SW480 (cell line): ENCODE results near the gene MRM1.
"Not testable (repeated sequence)": the region's sequence is repeated elsewhere in the genome, so short reads cannot be mapped to it uniquely, and the experiment has no call there.

Source experiments
- DNase-seq: peaks from one replicate; pipeline ENCODE4 v3.0.0-alpha.2; 2016; ENCODE audit warnings: low spot score

The MRM1 gene

DNA sequence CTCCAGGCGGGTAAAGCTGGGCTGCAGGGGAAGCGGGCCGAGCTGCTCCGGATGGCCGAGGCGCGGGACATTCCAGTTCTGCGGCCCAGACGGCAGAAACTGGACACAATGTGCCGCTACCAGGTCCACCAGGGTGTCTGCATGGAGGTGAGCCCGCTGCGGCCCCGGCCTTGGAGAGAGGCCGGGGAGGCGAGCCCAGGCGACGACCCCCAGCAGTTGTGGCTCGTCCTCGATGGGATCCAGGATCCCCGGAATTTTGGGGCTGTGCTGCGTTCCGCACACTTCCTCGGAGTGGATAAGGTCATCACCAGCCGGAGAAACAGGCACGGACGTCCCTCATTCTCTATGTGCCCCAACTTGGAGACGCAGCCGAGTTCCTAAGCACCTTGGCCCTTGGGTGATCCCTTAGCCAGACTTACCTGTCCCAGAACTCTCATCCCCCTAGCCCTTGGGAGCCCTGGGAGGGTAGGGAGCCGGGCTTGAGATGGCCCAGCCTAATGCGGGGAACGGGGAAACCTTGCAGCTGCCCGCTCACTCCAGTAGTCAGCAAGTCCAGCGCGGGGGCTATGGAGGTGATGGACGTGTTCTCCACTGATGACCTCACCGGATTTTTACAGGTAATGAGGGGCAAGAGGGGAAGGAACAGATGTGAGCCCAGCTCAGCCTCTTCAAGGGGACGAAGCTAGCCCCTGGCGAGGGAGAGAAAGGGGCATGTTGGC lies 806 bp downstream of the MRM1 start:
- peak; percentile 33 for DNase-seq

DNA sequence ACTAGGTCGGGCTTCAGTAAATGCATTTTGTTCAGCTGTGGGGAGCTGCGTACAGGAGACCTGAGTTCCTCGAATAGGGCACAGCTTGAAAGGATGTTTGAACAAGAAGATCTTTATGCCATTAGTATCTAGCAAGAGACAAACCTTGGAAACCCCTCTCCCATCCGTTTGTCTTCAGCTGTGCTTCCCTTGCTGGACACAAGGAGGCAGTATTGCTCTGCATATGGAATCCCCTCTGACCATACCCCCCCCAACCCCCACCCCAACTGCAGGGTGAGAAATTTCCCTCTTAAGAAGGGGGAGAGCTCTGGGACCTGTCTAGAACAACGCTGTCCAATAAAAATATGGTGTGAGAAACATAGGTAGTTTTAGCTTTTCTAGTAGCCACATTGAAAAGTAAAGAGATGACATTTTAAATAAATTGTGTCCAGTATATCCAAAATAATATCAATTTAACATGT lies 1.6 kb downstream of the MRM1 start:
- peak; percentile 66 for DNase-seq

DNA sequence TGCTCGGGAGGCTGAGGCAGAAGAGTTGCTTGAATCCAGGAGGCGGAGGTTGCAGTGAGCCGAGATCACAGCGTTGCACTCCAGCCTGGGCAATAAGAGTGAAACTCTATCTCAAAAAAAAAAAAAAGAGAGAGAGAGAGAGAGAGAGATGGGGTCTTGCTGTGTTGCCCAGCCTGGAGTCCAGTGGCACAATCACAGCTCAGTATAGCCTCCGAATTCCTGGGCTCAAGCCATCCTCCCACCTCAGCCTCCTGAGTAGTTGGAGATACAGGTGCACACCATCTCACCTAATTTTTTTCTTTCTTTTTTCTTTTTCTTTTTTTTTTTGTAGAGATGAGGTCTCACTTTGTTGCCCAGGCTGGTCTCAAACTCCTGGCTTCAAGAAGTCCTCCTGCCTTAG lies 3.6 kb downstream of the MRM1 start:
- DNase-seq, result not testable (repeated sequence)

DNA sequence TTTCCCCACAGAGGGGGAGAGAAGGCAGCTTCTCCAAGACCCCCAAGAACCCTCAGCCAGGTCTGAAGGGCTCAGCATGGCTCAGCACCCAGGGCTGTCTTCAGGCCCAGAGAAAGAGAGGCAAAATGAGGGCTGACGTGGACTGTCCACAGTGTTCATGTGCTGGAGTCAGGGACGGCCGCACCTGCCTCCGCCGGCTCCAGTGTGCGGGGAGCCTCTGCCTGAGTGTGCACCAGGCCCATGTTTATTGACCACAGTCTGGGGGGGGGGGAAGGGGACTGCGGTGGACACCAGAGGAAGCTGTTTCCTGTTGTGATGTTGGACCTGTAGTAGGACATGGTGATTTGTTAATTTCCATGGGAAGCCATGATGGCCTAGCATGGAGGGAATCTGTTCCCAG lies 6.9 kb downstream of the MRM1 start:
- peak; percentile 46 for DNase-seq

- DNase-seq, result peak; percentile 78
These were observed 7.6 kb downstream of the MRM1 start for GRCh38 chr17:36608794-36609497.

- no peak for DNase-seq
These were observed 8.1 kb downstream of the MRM1 start for GRCh38 chr17:36609498-36609862.

DNA sequence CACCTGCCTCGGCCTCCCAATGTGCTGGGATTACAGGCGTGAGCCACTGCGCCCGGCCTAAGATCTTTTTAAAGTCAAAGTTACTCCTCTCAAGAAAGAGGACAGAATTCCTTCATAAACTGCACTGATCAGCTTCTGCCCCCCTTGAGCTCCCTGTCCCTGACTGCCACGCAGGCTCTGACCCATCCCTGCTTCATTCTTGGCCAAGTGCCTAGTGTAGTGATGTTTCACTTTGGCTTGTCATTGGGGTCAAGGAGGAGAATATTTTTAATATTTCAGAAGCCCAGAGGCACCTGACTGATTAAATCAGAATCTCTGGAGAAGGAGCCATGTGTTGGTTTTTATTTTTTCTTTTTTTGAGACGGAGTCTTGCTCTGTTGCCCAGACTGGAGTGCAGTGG lies 9.1 kb downstream of the MRM1 start:
- no peak for DNase-seq

- DNase-seq, result no peak
These were observed 10.1 kb downstream of the MRM1 start for GRCh38 chr17:36611345-36612072.

DNA sequence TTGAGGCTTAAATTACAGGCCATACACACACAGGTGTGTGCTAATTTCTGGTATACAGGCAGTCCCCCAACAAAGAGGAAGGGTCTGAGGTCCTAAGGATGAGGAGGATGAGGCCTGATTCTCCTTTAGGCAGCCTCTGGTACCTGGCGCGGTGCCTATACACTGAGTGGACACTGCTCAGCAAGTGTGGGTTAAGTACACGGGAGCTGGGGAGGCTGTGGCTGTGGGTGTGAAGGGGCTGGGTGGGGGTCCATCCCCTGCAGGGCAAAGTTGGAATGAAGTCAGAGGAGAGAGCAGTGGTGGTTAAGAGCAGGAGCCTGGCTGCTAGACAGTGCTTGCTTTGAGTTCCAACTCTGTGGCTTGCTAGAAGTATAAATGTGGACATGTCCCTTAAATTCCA lies 10.9 kb downstream of the MRM1 start:
- no peak for DNase-seq

DNA sequence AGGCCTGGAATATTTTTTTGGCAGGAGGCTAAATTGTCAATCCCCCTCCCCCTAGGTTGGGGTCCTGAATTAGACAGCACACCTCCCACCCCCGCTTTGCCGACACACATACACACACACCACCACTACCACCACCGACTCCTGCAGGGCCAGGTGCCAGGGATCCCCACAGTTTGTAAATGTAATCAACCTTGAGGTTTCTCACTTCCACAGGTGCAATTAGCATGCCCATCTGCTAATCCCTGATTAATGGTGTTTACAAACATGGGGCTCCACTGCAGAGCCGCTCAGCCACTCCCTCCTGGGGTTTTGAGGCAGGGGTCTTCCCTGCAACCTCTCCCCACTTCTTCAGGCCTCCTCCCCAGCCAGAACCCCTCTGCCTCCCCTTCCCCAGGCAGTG lies 11.8 kb downstream of the MRM1 start:
- DNase-seq, result no peak

DNA sequence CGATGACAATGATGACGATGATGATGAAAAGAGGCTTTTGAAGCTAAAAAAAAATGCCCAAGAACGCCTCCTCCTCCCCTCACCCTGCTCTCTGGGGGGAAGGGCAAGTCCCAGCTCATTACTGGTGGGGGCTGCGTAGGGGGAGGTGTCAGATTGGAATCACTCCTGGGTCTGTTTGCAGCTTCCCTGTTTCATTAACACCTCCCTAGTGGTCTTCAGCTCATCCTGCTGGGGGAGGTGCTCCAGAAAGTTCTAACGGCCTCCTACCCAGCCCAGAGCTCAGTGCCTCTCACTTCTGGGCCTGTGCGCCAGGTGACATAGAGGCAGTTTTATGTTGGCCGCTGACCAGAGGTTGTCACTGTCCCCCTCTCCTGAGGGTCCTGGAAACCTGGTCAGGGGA lies 12.7 kb downstream of the MRM1 start:
- no peak for DNase-seq

DNA sequence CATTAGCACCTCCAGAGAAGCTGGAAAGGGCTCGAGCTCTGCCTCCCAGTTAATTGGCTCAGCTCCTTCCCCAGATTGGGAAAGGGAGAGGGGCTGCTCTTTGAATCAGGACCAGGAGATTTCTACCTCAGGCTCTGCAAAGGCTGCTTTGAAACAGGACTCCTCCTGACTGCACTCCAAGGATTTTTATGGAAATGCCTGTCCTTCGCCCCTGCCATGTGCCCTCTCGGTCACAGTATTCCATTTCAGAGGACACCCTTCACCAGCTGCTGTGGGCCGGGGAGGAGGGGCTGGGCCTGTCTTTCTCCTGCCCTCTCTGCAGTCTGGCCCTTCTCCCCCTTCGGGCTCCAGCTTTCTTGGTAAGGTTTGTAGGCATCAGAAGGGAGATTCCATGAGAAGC lies 13.6 kb downstream of the MRM1 start:
- no peak for DNase-seq

DNA sequence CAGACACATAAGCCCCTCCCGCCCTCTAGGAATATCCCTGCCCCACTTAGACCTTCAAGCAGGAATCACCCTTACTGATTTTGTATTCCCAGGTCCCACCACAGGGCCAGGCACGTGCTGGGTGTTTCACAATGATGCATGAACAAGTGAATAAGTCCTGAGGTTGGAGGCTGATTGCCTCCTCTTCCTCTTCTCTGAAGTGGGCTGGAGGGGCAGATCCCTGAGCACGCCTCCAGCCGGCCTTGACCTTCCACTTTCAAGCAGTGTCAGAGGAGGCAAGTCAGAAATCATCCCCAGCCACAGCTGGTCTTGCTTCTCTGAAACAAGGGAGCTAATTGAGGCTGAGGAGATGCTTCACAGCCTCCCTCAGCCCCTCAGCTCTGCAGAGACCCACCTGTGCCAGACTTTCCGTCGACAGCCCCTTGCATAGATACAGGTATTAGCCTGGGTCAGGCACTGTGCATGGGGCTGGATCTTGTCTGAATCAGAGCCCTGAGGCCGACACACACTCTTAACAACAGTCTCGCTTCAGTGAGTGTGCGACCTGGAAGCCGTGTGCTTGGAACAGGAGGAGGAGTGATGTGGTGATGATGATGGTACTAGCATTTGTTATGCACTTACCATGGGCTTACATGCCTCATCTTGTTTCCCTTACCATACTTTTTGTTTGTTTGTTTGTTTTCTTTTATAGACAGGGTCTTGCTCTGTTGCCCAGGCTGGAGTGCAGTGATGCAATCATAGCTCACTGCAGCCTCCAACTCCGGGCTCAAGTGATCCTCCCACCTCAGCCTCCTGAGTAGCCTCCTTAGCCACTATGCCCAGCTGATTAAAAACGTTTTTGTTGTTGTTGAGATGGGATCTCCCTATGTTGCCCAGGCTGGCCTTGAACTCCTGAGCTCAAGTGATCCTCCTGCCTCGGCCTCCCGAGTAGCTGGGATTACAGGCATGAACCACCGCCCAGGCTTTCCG lies 15.0 kb downstream of the MRM1 start:
- no peak for DNase-seq

DNA sequence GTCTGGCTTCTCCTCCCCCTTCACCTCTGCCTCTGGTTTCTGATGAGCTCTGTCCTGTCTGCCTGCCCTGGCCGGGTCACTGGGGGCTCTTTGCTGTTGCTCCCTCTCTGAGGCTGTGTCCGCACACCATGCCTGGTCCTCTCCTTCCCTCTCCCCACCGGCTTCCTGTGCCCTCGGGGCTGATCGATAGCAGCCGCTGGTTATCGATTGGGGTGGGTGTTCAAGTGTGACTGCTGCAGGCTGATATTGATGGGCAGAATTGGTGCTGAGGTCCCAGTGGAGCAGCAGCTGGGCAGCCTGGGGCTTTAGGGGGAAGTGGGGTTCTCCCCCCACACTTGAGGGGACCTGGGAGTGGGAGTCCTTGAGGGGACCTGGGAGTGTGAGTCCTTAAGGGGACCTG lies 16.4 kb downstream of the MRM1 start:
- DNase-seq, result no peak

GRCh38 chr17:36623281-36623680 lies 21.9 kb downstream of the MRM1 start:
- DNase-seq, result no peak

DNA sequence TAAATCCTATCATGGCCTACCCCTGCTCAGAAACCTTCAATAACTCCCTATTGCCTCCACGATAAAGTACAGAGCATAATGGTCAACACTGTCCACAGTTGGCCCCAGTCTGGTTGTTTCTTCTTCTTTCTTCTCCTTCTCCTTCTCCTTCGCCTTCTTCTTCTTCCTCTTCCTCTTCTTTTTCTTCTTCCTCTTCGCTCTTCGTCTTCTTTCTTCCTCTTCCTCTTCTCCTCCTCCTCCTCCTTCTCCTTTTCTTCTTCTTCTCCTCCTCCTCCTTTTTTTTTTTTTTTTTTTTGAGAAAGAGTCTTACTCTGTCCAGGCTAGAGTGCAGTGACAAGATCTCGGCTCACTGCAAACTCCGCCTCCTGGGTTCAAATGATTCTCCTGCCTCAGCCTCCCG lies 23.8 kb downstream of the MRM1 start:
- no peak for DNase-seq

DNA sequence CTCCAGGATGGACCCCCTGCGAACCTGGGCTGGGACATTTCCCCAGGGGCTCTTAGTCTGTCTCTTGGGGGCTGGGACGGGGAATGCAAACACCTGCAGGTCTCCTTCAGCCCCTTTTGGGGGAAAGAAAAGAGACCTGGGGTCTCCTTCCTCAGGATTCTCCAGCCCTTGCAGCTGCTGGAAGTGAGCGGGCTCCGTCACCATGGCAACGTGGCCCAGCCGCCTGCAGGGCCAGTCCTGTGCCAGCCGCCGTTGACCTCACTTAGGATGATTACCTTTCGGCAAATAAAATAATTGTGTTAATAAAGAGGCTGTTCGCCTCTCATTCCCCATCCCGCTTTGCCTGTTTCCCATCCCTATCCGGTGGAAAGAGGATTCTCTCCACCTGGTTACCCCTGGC lies 25.7 kb downstream of the MRM1 start:
- no peak for DNase-seq

DNA sequence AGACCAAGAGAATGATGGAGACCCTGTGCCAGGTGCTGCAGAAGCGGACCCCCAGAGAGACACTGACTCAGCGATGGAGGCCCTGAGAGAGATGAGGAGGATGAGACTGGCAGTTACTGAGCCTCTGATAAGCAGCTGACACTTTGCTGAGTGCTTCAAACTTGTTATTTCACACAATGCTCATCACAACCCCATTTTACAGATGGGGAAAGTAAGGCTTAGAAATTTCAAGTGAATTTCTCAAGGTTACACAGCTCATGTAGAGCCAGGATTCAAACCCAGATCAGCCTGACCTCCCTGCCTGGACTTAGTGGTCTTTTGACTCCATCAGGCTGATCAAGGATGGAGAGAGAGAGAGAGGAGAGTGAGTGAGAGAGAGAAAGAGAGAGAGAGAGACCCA lies 27.2 kb downstream of the MRM1 start:
- no peak for DNase-seq

DNA sequence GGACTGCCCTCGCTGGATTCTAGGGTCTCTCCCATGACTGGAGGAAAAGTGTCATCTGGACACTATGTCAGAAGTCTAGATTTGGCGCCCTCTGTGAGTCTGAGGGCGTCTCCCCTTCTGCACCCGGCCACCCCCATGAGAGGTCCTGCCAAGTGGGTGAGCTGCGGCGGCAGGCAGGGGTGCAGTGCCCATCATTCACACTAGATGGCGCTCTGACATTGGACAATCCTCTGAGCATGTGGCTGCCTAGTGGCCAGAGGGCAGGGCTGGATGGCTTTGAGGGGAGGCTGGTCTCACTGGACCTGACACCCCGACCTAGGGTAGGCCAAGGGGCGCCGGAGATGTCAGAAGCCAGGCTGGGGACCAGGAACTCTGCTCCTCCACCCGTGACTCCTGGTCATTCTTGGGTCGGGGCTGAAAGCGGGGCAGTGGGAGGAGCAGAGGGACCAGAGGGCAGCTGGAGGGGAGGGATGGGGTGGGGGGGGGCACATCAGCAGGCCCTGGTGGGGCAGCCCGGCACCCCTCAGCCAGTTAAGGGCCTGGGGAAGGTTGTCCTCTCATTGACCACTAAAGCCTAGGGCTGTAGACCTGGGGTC lies 28.0 kb downstream of the MRM1 start:
- peak; percentile 64 for DNase-seq

- no peak for DNase-seq
These were observed 28.7 kb downstream of the MRM1 start for GRCh38 chr17:36629970-36630502.

DNA sequence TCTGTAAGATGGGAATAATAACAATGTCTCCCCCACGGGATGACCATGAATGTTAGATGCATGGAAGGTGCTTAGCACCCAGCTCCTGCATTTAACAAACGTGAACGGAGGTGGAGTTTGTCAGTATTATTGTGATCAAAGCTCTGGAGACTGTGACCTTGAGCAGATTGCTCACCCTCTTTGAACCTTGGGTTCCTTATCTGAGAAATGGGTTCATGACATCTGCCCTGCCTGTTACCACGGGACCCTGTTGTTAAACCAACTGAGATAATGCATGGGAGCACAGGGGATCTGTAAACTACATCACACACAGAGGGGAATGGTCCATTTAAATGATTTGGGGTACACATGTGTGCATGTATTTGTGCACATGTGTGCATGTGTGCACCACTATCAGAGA lies 29.6 kb downstream of the MRM1 start:
- no peak for DNase-seq
